ENCODE data around the gene RAB7B. TPM values are rescaled to one million over a fixed set of nuclear protein-coding genes. Genes with fewer than 3 reads are reported as not detected.

Gene RAB7B
- total RNA-seq, 4 donors from 2014 or later, result 0.26 to 22.5 (median 8.0) TPM

DNA sequence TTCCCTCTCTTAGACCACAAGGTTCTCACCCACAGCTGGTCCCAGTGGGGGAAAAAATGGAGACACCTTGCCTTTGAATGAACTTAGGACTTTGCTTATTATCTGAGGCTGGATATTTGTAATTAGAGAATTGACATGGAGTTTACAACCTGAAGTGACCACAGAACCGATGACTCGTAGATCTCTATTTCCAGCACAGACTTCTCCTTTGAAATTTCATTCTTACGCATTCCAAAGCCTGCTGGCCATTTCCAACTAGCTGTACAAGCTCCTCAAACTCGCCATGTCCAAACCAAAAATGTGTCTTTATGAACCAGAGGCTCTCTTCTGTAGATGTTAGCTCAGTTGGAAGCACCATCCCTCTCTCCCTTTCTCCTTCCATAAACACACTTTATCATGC lies 12.0 kb downstream of the RAB7B start:
- intact Hi-C loops (cut with DNase I; ENCODE audit: low total_unique reads), result no loop called here
- no peak for TF ChIP-seq POLR2A (IDR thresholded peaks at IDR 0.05)
- TF ChIP-seq, protein P1, sequence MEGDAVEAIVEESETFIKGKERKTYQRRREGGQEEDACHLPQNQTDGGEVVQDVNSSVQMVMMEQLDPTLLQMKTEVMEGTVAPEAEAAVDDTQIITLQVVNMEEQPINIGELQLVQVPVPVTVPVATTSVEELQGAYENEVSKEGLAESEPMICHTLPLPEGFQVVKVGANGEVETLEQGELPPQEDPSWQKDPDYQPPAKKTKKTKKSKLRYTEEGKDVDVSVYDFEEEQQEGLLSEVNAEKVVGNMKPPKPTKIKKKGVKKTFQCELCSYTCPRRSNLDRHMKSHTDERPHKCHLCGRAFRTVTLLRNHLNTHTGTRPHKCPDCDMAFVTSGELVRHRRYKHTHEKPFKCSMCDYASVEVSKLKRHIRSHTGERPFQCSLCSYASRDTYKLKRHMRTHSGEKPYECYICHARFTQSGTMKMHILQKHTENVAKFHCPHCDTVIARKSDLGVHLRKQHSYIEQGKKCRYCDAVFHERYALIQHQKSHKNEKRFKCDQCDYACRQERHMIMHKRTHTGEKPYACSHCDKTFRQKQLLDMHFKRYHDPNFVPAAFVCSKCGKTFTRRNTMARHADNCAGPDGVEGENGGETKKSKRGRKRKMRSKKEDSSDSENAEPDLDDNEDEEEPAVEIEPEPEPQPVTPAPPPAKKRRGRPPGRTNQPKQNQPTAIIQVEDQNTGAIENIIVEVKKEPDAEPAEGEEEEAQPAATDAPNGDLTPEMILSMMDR (IDR thresholded peaks at IDR 0.05), result no peak
- Histone ChIP-seq H3K27ac (no peak overlapping the region), H3K36me3 (no peaks in the 10 kb centered on the region), H3K4me1 (no peaks in the 10 kb centered on the region), H3K9me3 (no peaks in the 10 kb centered on the region), H3K27me3 (no peaks in the 10 kb centered on the region), H3K4me3 (no peak overlapping the region)
- no peak for DNase-seq

DNA sequence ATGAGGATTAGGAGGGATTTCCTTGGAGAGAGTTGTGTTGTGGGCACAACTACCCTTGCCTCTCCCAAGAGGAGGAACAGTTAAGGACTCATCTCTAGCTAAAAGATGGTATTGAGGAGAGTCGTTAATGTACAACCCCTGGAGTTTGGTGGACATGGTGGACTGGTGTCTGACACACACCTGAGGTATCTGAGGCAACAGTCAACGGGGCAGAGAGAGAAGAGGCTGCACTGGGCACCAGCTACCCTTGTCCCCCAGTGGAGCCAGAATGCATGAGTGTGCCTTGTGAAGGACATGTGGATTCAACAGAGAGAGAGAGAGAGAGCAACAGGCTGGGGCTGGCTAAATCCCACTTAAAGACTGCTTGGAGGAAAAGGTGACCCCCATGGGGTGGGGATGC lies 13.0 kb downstream of the RAB7B start:
- no peaks in the 10 kb centered on the region for H3K27me3 ChIP-seq
- no peak overlapping the region for H3K27ac ChIP-seq
- H3K4me1 ChIP-seq, result no peaks in the 10 kb centered on the region
- H3K9me3 ChIP-seq, result no peaks in the 10 kb centered on the region
- DNase-seq, result no peak
- H3K4me3 ChIP-seq, result no peak overlapping the region
- TF ChIP-seq, protein P1 (IDR thresholded peaks at IDR 0.05), result no peak
- no peak for TF ChIP-seq POLR2A (IDR thresholded peaks at IDR 0.05)
- intact Hi-C loops (cut with DNase I; ENCODE audit: low total_unique reads), result no loop called here
- no peaks in the 10 kb centered on the region for H3K36me3 ChIP-seq

DNA sequence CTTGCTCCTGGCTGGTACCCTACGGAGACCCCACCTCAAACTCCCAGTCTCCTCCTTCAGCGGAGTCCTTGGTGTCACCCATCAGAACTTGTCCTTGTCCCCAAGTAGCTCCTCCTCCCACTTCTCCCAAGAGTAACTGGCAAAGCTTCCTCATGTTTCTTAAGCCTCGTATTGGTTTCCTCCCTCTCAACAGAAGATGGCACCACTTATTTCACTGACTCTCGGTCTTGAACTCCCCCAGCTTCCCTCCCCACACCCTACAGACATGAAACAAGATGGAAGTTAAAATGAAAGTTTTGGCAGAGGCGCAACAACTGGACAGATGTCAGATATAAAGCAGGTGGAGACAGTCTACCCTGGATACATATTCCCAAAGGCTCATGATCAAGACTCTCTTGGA lies 13.4 kb downstream of the RAB7B start:
- TF ChIP-seq, protein P1 (IDR thresholded peaks at IDR 0.05), result no peak
- TF ChIP-seq POLR2A (IDR thresholded peaks at IDR 0.05), result no peak
- Histone ChIP-seq H3K4me3 (no peak overlapping the region), H3K4me1 (no peaks in the 10 kb centered on the region), H3K9me3 (no peaks in the 10 kb centered on the region), H3K27ac (no peak overlapping the region), H3K27me3 (no peaks in the 10 kb centered on the region), H3K36me3 (no peaks in the 10 kb centered on the region)
- intact Hi-C loops (cut with DNase I; ENCODE audit: low total_unique reads), result loop anchor here (10.0 kb wide), 1 partner anchor 115 kb away; no protein-coding TSS in a partner anchor
- no peak for DNase-seq

DNA sequence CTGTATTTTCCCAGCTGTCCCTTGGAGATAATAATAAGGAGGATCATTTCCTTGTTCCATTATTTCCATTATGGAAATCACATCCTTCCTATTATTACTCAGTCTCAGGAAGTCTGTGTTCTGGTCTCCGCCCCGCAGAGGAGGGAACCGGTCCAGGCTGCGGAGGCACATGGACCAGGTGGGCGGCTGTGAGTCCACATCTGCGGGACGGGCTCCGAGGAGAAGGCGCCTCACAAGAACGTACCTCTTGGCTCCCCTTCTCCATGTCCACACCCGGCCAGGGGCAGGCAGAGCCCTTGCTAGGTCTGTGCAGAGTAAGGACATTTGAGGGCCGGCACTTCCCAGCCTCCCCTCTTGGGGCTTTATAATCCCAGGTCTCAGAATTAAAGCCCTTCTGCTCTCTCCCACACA lies 14.6 kb downstream of the RAB7B start:
- Histone ChIP-seq H3K36me3 (no peaks in the 10 kb centered on the region), H3K9me3 (no peaks in the 10 kb centered on the region), H3K27me3 (no peaks in the 10 kb centered on the region), H3K27ac (no peak overlapping the region), H3K4me3 (no peak overlapping the region), H3K4me1 (no peaks in the 10 kb centered on the region)
- DNase-seq, result no peak
- no peak for TF ChIP-seq POLR2A (IDR thresholded peaks at IDR 0.05)
- TF ChIP-seq, protein P1 (IDR thresholded peaks at IDR 0.05), result no peak
- intact Hi-C loops (cut with DNase I; ENCODE audit: low total_unique reads), result loop anchor here (10.0 kb wide), 1 partner anchor 116 kb away; no protein-coding TSS in a partner anchor

DNA sequence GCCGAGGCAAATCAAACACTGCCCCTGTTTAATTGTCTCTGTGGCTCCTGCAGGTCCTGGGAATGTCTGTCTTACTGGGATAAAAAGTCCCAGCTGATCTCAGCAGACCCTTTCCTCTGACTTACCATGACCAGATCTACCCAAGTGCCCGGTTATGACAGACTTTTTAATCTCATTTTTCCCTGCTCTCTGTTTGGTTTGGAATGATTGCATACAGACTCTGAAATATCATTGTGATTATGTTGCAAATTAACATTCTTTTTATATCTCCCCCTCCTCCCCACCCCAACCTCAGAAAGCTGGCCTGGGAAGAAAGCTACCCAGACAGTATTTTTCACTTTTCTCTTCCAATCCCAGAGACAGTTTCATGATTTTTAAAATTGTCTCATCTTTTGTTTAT lies 16.3 kb downstream of the RAB7B start:
- Histone ChIP-seq H3K4me1 (no peaks in the 10 kb centered on the region), H3K9me3 (no peaks in the 10 kb centered on the region), H3K36me3 (no peaks in the 10 kb centered on the region), H3K4me3 (no peak overlapping the region), H3K27me3 (no peaks in the 10 kb centered on the region), H3K27ac (peak overlapping the region in 1 of 2 donors; percentile 2)
- no peak for DNase-seq
- TF ChIP-seq, protein P1 (IDR thresholded peaks at IDR 0.05), result no peak
- TF ChIP-seq POLR2A (IDR thresholded peaks at IDR 0.05), result no peak
- intact Hi-C loops (cut with DNase I; ENCODE audit: low total_unique reads), result loop anchor here (10.0 kb wide), 1 partner anchor 118 kb away; no protein-coding TSS in a partner anchor

Measured in uterus (tissue), 4 donors.